GM19238 (cell line): Measurements from ENCODE around the gene HS6ST1.
"Not testable (repeated sequence)": the region's sequence is repeated elsewhere in the genome, so short reads cannot be mapped to it uniquely, and the experiment has no call there.

ENCODE experiments used
- DNase-seq: peaks from one replicate; pipeline ENCODE4 v3.0.0; 2011; ENCODE audit warnings: low spot score; ENCODE audit not compliant: insufficient read length

The HS6ST1 gene

GRCh38 chr2:128321784-128322714 is 3.4 kb upstream of the HS6ST1 start:
- peak; percentile 89 for DNase-seq

- DNase-seq, result no peak
These were observed 2.5 kb upstream of the HS6ST1 start for GRCh38 chr2:128320906-128321771.

GRCh38 chr2:128320192-128320905 is 1.7 kb upstream of the HS6ST1 start:
- DNase-seq, result no peak

- DNase-seq, result no peak
These were observed 1.0 kb upstream of the HS6ST1 start for GRCh38 chr2:128319631-128320191.

GRCh38 chr2:128318245-128318644 is 423 bp downstream of the HS6ST1 start:
- not testable (repeated sequence) for DNase-seq

- DNase-seq, result not testable (repeated sequence)
These were observed 806 bp downstream of the HS6ST1 start for GRCh38 chr2:128317899-128318225.

GRCh38 chr2:128317181-128317898 is 1.3 kb downstream of the HS6ST1 start:
- peak; percentile 80 for DNase-seq

- no peak for DNase-seq
These were observed 1.9 kb downstream of the HS6ST1 start for GRCh38 chr2:128316777-128317180.

GRCh38 chr2:128315829-128316776 is 2.6 kb downstream of the HS6ST1 start:
- DNase-seq, result no peak

GRCh38 chr2:128315122-128315828 is 3.4 kb downstream of the HS6ST1 start:
- DNase-seq, result no peak

GRCh38 chr2:128314348-128315121 is 4.1 kb downstream of the HS6ST1 start:
- DNase-seq, result no peak

- DNase-seq, result no peak
These were observed 4.7 kb downstream of the HS6ST1 start for GRCh38 chr2:128313931-128314347.

- peak; percentile 0 for DNase-seq
These were observed 5.4 kb downstream of the HS6ST1 start for GRCh38 chr2:128313091-128313836.

- no peak for DNase-seq
These were observed 6.3 kb downstream of the HS6ST1 start for GRCh38 chr2:128312411-128312810.

GRCh38 chr2:128311755-128312341 is 6.8 kb downstream of the HS6ST1 start:
- DNase-seq, result no peak

GRCh38 chr2:128311216-128311754 is 7.4 kb downstream of the HS6ST1 start:
- DNase-seq, result no peak

GRCh38 chr2:128310761-128311160 is 7.9 kb downstream of the HS6ST1 start:
- no peak for DNase-seq
